ENCODE data around the gene ZNF354C.

DNA sequence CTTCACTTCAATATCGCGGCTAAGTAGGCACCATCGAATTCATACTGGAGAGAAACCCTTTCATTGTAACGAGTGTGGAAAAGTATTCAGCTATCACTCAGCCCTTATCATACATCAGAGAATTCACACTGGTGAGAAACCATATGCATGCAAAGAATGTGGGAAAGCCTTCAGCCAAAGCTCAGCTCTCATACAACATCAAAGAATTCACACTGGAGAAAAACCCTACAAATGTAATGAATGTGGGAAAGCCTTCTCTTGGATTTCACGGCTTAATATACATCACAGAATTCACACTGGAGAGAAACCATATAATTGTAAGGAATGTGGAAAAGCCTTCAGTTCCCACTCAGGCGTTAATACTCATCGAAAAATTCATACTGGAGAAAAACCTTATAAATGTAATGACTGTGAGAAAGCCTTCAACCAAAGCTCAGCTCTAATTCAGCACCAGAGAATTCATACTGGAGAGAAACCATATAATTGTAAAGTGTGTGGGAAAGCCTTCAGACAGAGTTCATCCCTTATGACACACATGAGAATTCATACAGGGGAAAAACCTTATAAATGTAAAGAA lies 27.1 kb upstream of the ZNF354C start:
- TF ChIP-seq, protein P1, sequence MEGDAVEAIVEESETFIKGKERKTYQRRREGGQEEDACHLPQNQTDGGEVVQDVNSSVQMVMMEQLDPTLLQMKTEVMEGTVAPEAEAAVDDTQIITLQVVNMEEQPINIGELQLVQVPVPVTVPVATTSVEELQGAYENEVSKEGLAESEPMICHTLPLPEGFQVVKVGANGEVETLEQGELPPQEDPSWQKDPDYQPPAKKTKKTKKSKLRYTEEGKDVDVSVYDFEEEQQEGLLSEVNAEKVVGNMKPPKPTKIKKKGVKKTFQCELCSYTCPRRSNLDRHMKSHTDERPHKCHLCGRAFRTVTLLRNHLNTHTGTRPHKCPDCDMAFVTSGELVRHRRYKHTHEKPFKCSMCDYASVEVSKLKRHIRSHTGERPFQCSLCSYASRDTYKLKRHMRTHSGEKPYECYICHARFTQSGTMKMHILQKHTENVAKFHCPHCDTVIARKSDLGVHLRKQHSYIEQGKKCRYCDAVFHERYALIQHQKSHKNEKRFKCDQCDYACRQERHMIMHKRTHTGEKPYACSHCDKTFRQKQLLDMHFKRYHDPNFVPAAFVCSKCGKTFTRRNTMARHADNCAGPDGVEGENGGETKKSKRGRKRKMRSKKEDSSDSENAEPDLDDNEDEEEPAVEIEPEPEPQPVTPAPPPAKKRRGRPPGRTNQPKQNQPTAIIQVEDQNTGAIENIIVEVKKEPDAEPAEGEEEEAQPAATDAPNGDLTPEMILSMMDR (IDR thresholded peaks at IDR 0.05): no peak
- TF ChIP-seq EZH2phosphoT487 (IDR thresholded peaks at IDR 0.05) (no peak), EZH2 (IDR thresholded peaks at IDR 0.05) (no peak)

All from neural progenitor cell (in vitro differentiated cells).